Measurements from ENCODE around the gene ULK3.

GRCh38 chr15:74888716-74889115 lies 45.8 kb upstream of the ULK3 start:
- TF ChIP-seq POLR2A (IDR thresholded peaks at IDR 0.05) (no peak), CTCF (IDR thresholded peaks at IDR 0.05) (no peak), EP300 (IDR thresholded peaks at IDR 0.05; ENCODE audit: low read depth) (no peak)
